Ectodermal cell (in vitro differentiated cells): ENCODE results near the gene IKZF4.
"Not testable (repeated sequence)": the region's sequence is repeated elsewhere in the genome, so short reads cannot be mapped to it uniquely, and the experiment has no call there.

Source experiments
- H3K27ac ChIP-seq: 2 replicates; pipeline ENCODE4 v1.7.0; 2013; ENCODE audit warnings: mild to moderate bottlenecking, low read depth, low read length; ENCODE audit not compliant: insufficient read depth, poor library complexity, severe bottlenecking
- H3K27me3 ChIP-seq: 2 replicates; pipeline ENCODE4 v1.7.0; 2013; ENCODE audit warnings: mild to moderate bottlenecking, low read length; ENCODE audit not compliant: insufficient read depth, control insufficient read depth, poor library complexity, severe bottlenecking
- H3K36me3 ChIP-seq: one replicate; pipeline ENCODE4 v1.7.0; 2013; ENCODE audit warnings: low read length; ENCODE audit not compliant: control insufficient read depth, insufficient read depth
- H3K4me1 ChIP-seq: one replicate; pipeline ENCODE4 v1.7.0; 2013; ENCODE audit warnings: low read length; ENCODE audit not compliant: control insufficient read depth, insufficient read depth
- H3K4me3 ChIP-seq: 2 replicates; pipeline ENCODE4 v1.7.0; 2013; ENCODE audit warnings: low read depth, low read length, control low read depth; ENCODE audit not compliant: insufficient read depth
- H3K9me3 ChIP-seq: 2 replicates; pipeline ENCODE4 v1.7.0; 2013; ENCODE audit warnings: mild to moderate bottlenecking, low read length, moderate library complexity; ENCODE audit not compliant: control insufficient read depth
- WGBS, 2 experiments: methylation state at CpG; one replicate each; pipeline ENCODE4 v1.1.7; 2013; ENCODE audit warnings: missing lambda C conversion rate in 2 of 2; 5-methylcytosine and 5-hydroxymethylcytosine counted together

The IKZF4 gene

GRCh38 chr12:56038022-56038655 is 17.3 kb downstream of the IKZF4 start:
- peaks cover 10% of the 10 kb centered on the region for H3K4me1 ChIP-seq

GRCh38 chr12:56040151-56040550 is 19.3 kb downstream of the IKZF4 start:
- Histone ChIP-seq H3K4me3 (no peak overlapping the region), H3K27me3 (no peaks in the 10 kb centered on the region), H3K27ac (no peak overlapping the region), H3K9me3 (no peaks in the 10 kb centered on the region), H3K36me3 (peaks cover 23% of the 10 kb centered on the region), H3K4me1 (peaks cover 10% of the 10 kb centered on the region)
- 88 to 100% methylated on average over 1 of the region's 1 CpG for WGBS, 2 experiments

More at GRCh38 chr12:56038022-56038655, 17.3 kb downstream of the IKZF4 start:
- no peaks in the 10 kb centered on the region for H3K27me3 ChIP-seq
- 87 to 90% methylated on average over 1 to 2 of the region's 2 CpGs for WGBS, 2 experiments
- no peak overlapping the region for H3K27ac ChIP-seq
- H3K9me3 ChIP-seq: no peaks in the 10 kb centered on the region
- peaks cover 15% of the 10 kb centered on the region for H3K36me3 ChIP-seq
- no peak overlapping the region for H3K4me3 ChIP-seq

- no peaks in the 10 kb centered on the region for H3K27me3 ChIP-seq
- peaks cover 10% of the 10 kb centered on the region for H3K4me1 ChIP-seq
- peak overlapping the region; percentile 28 for H3K4me3 ChIP-seq
- 57 to 62% methylated on average over 14 of the region's 14 CpGs for WGBS, 2 experiments
- peaks cover 15% of the 10 kb centered on the region for H3K36me3 ChIP-seq
- H3K27ac ChIP-seq: peak overlapping the region; percentile 70
- no peaks in the 10 kb centered on the region for H3K9me3 ChIP-seq
These were observed 20.2 kb downstream of the IKZF4 start for GRCh38 chr12:56040963-56041551.

- H3K4me1 ChIP-seq: peaks cover 10% of the 10 kb centered on the region
- 0 to 1% methylated on average over 50 of the region's 50 CpGs for WGBS, 2 experiments
- H3K27ac ChIP-seq: peak within 1 kb of the TSS; percentile 93
- H3K9me3 ChIP-seq: no peaks in the 10 kb centered on the region
- peak within 1 kb of the TSS; percentile 97 for H3K4me3 ChIP-seq
- H3K27me3 ChIP-seq: no peaks in the 10 kb centered on the region
- peaks cover 15% of the 10 kb centered on the region for H3K36me3 ChIP-seq
These were observed 20.9 kb downstream of the IKZF4 start, which contains the start of gene RPS26 for GRCh38 chr12:56041552-56042429. TSS of gene RPS26 (plus strand) at chr12:56041918. CDS start at chr12:56042167, 249 bp downstream.

- WGBS, 2 experiments: 1 to 2% methylated on average over 18 to 20 of the region's 20 CpGs
- Histone ChIP-seq H3K27ac (peak overlapping the region; percentile 93), H3K36me3 (peaks cover 15% of the 10 kb centered on the region), H3K4me3 (peak overlapping the region; percentile 97)
- H3K27me3 ChIP-seq, H3K4me1 ChIP-seq, H3K9me3 ChIP-seq: not testable (repeated sequence)
These were observed 21.6 kb downstream of the IKZF4 start for GRCh38 chr12:56042430-56042813.

GRCh38 chr12:56042843-56043242 is 22.0 kb downstream of the IKZF4 start:
- Histone ChIP-seq H3K27me3 (no peaks in the 10 kb centered on the region), H3K27ac (peak overlapping the region; percentile 21), H3K4me1 (peaks cover 10% of the 10 kb centered on the region), H3K36me3 (peaks cover 15% of the 10 kb centered on the region), H3K4me3 (peak overlapping the region; percentile 97), H3K9me3 (no peaks in the 10 kb centered on the region)
- WGBS, 2 experiments: 55 to 58% methylated on average over 9 of the region's 9 CpGs

- peaks cover 15% of the 10 kb centered on the region for H3K36me3 ChIP-seq
- no peak overlapping the region for H3K4me3 ChIP-seq
- no peaks in the 10 kb centered on the region for H3K9me3 ChIP-seq
- WGBS, 2 experiments: 88 to 90% methylated on average over 9 of the region's 9 CpGs
- H3K27ac ChIP-seq: no peak overlapping the region
- no peaks in the 10 kb centered on the region for H3K27me3 ChIP-seq
- H3K4me1 ChIP-seq: peaks cover 3% of the 10 kb centered on the region
These were observed 25.4 kb downstream of the IKZF4 start for GRCh38 chr12:56046027-56046780.

- Histone ChIP-seq H3K4me3 (no peak overlapping the region), H3K9me3 (no peaks in the 10 kb centered on the region), H3K27me3 (no peaks in the 10 kb centered on the region), H3K4me1 (no peaks in the 10 kb centered on the region), H3K36me3 (no peaks in the 10 kb centered on the region), H3K27ac (no peak overlapping the region)
- 93 to 97% methylated on average over 6 of the region's 6 CpGs for WGBS, 2 experiments
These were observed 32.6 kb downstream of the IKZF4 start for GRCh38 chr12:56053407-56053893.

- not testable (repeated sequence) for H3K4me3 ChIP-seq, H3K27ac ChIP-seq, H3K36me3 ChIP-seq, H3K4me1 ChIP-seq, H3K9me3 ChIP-seq, H3K27me3 ChIP-seq
- 80 to 85% methylated on average over 7 of the region's 8 CpGs for WGBS, 2 experiments
These were observed 39.1 kb downstream of the IKZF4 start for GRCh38 chr12:56059964-56060363.
